K562 (cell line): Measurements from ENCODE around the gene COG4. TPM values are rescaled to one million over a fixed set of nuclear protein-coding genes. Genes with fewer than 3 reads are reported as not detected.

Source experiments
- MAFK ChIP-seq: IDR thresholded peaks from 2 replicates; pipeline ENCODE4 v1.6.1; 2011; ENCODE audit warnings: low read length, improper control_type of control experiment
- MYC ChIP-seq, 2 experiments: fragments of 250-450 bp in 1 of 2; sonication (Bioruptor Pico) in 1 of 2; IDR thresholded peaks; 2 replicates each; pipeline versions ENCODE4 v1.5.1 to v1.6.1; 2012 to 2021; ENCODE audit warnings: low read depth in 2 of 2, borderline replicate concordance in 1 of 2, improper control_type of control experiment in 1 of 2, low read length in 1 of 2, mild to moderate bottlenecking in 1 of 2, moderate library complexity in 1 of 2
- SFPQ ChIP-seq: fragments of 200-400 bp; formaldehyde crosslinking; IDR thresholded peaks from 2 replicates; pipeline ENCODE4 v1.6.1; 2017; ENCODE audit warnings: mild to moderate bottlenecking, low read depth, low read length, moderate library complexity
- SMAD1 ChIP-seq: fragments of 150-350 bp; IDR thresholded peaks from 2 replicates; pipeline ENCODE4 v1.6.1; 2014; ENCODE audit warnings: low read length, low read depth; ENCODE audit not compliant: partially characterized antibody
- TAF1 ChIP-seq: IDR thresholded peaks from 2 replicates; pipeline ENCODE4 v1.6.1; 2011; ENCODE audit warnings: mild to moderate bottlenecking, low read length, moderate library complexity; ENCODE audit not compliant: insufficient read depth, control insufficient read depth, severe bottlenecking; ENCODE audit errors: extremely low read depth
- polyA plus RNA-seq, 8 experiments: library from polyadenylated mRNA; depleted of rRNA in 4 of 8; stranded (reverse) in 5 of 8; unstranded in 3 of 8; fragments of >200 nt; fragmentation: Nextera tagmentation in 2 of 8; fragmentation: Illumina TruSeq in 1 of 8; extraction: Ambion mirVana in 2 of 8; extraction: Trizol in 1 of 8; gene quantifications; 2 replicates each; pipeline versions ENCODE4 v1.2.1 to v1.2.3, GENCODE V29; 2011 to 2014; ENCODE audit warnings: inconsistent platforms in 1 of 8, missing spikeins in 1 of 8
- total RNA-seq, 7 experiments: library from RNA; depleted of rRNA in 6 of 7; stranded (reverse); fragments of >200 nt in 6 of 7; fragmentation: Illumina TruSeq in 2 of 7; extraction: Trizol in 2 of 7; gene quantifications; 2 replicates each; pipeline versions ENCODE4 v1.2.1 to v1.2.3, GENCODE V29; 2011 to 2021; ENCODE audit warnings: low replicate concordance in 1 of 7

COG4 gene
- total and polyA plus RNA-seq, 9 of the 15 experiments (the other 6 are each of a cell fraction or from before 2014, with no cell fraction given): 13.7 to 73.9 (median 44.2) TPM

GRCh38 chr16:70438585-70438968 lies 84.8 kb downstream of the COG4 start (continued):
- TF ChIP-seq SFPQ: no peak
- TF ChIP-seq MAFK: no peak
- 0 out of 2 replicates have a peak, but pooled peaks have one; percentile 13 for TF ChIP-seq MYC (IDR thresholded peaks at IDR 0.05; ENCODE audit: low read depth, low read length)
- no peak for TF ChIP-seq MYC (CRISPR knock-in tag; IDR thresholded peaks at IDR 0.05; ENCODE audit: borderline replicate concordance, low read depth)
- TF ChIP-seq SMAD1: no peak
- TF ChIP-seq TAF1: peak; percentile 1
